BLaER1 (cell line): Measurements from ENCODE around the gene TBCA.
"Not testable (repeated sequence)": the region's sequence is repeated elsewhere in the genome, so short reads cannot be mapped to it uniquely, and the experiment has no call there.

Source experiments
- H3K27ac ChIP-seq: shearing (Covaris generic); formaldehyde crosslinking; 2 replicates; pipeline ENCODE4 v1.8.1; 2022
- H3K27me3 ChIP-seq: shearing (Covaris generic); formaldehyde crosslinking; 2 replicates; pipeline ENCODE4 v1.8.1; 2022
- H3K36me3 ChIP-seq: shearing (Covaris generic); formaldehyde crosslinking; 2 replicates; pipeline ENCODE4 v1.8.1; 2022
- H3K4me1 ChIP-seq: shearing (Covaris generic); formaldehyde crosslinking; 2 replicates; pipeline ENCODE4 v1.8.1; 2022
- H3K4me2 ChIP-seq: shearing (Covaris generic); formaldehyde crosslinking; 2 replicates; pipeline ENCODE4 v1.8.1; 2022
- H3K4me3 ChIP-seq: shearing (Covaris generic); formaldehyde crosslinking; 2 replicates; pipeline ENCODE4 v1.8.1; 2022
- H3K9ac ChIP-seq: shearing (Covaris generic); formaldehyde crosslinking; 2 replicates; pipeline ENCODE4 v1.8.1; 2022
- H3K9me3 ChIP-seq: shearing (Covaris generic); formaldehyde crosslinking; 2 replicates; pipeline ENCODE4 v1.8.1; 2022
- H4K20me1 ChIP-seq: shearing (Covaris generic); formaldehyde crosslinking; 2 replicates; pipeline ENCODE4 v1.8.1; 2022
- Cebpa-rat ChIP-seq: shearing (Covaris generic); IDR thresholded peaks from 2 replicates; pipeline ENCODE4 v1.8.1; 2022

TBCA gene

DNA sequence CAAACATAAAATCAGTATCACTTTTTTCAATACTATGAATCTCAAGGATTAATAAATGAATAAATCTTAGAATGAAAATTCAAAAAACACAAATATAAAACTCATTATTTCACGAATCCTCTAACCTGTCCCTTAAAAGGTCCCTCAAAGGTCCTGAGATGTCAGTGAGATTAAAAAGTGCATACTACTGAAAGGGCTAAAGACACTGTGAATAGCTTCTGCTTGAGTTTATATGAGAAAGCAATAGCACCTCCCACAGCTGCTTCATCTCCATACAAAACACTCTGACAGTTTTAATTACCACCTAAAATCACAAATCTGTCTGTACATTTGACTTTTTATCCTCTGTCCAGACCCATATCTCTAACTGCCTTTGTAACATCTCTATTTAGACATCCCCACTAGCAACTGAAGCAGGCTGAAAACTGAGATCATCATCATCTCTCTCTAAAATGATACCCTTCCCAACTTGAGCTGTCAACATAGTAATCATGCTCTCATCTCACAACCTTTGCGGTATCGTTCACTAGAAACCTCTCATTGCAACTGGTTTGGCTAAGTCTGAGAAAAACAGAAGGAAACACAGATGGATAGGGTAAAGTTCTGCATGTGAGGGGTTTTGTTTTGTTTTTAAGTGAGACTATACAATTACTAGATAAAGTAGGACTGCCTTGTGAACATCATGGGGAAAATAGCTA is 56.3 kb downstream of the TBCA start:
- peaks cover 7% of the 10 kb centered on the region for H3K36me3 ChIP-seq
- TF ChIP-seq Cebpa-rat: no peak
- no peaks in the 10 kb centered on the region for H3K4me1 ChIP-seq
- no peak overlapping the region for H3K4me3 ChIP-seq
- no peak overlapping the region for H3K27ac ChIP-seq
- H3K9ac ChIP-seq: no peak overlapping the region
- H3K27me3 ChIP-seq: no peaks in the 10 kb centered on the region
- no peak overlapping the region for H3K4me2 ChIP-seq
- H3K9me3 ChIP-seq: peaks cover 5% of the 10 kb centered on the region; the same call in 1 of the 2 replicates
- peaks cover 92% of the 10 kb centered on the region for H4K20me1 ChIP-seq

DNA sequence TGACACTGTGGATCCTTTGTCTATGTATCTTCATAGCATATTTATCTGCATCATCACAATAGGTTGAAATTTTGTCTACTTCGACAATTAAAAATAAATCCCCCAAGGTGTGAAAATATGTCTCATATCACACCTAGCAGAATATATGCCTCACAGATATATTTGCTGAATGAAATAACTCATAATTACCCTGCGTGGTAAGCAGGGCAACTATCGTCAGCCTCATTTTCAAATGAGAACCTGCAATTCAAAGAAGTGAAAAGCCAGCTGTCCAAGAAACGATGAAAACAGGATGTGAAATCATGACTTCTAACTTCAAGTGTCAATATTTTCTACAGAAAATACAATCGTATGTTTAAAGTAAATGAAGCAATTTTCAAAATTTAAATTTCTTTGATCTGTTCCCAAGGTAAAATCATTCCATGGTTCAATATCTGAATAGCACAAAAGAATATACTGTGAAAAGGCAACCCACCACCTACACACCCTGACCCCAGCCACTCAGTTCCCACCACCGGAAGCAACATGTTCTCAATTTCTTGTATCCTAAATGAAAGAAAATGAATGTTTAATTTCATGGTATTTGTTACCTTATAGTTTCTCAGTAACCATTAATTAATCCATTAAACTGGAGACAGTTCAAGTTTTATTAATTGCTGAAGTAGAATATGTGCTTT is 57.1 kb downstream of the TBCA start:
- no peak overlapping the region for H3K4me2 ChIP-seq
- H3K9me3 ChIP-seq: peaks cover 5% of the 10 kb centered on the region; the same call in 1 of the 2 replicates
- H3K27me3 ChIP-seq: no peaks in the 10 kb centered on the region
- no peaks in the 10 kb centered on the region for H3K4me1 ChIP-seq
- TF ChIP-seq Cebpa-rat: no peak
- H3K4me3 ChIP-seq: no peak overlapping the region
- no peak overlapping the region for H3K9ac ChIP-seq
- H3K36me3 ChIP-seq: peaks cover 7% of the 10 kb centered on the region
- peaks cover 93% of the 10 kb centered on the region for H4K20me1 ChIP-seq
- no peak overlapping the region for H3K27ac ChIP-seq

DNA sequence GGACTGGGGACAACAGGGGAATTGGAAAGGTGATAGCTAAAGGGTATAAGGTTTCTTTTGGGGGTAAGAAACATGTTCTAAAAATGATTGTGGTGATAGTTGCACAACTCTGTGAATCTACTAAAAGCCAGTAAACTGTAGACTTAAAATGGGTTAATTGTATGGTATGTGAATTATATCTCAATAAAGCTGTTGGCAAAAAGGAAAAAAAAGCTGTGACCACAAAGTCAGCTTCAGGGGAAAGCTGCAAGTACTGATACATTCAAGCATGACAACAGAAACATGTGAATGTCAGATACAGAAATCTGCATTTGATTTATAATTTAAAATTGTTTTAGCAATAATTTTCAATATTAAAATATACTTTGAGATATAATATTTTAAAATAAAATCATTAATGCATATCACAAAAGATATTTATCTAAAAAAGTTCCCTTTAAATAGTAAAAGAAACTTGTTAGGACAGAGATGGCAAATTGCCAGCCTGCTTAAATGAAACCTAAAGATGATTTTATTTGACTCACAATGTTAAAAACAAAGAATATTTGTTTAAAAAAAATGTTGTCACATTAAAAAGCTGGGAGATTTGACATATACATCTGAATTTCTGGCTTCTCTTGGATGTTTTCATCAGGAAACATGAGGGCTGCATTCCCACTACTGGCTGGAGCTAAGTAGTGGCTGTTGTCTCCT is 66.0 kb downstream of the TBCA start:
- Histone ChIP-seq H3K36me3 (peaks cover 36% of the 10 kb centered on the region), H3K27ac (no peak overlapping the region), H3K4me1 (peaks cover 16% of the 10 kb centered on the region), H3K9me3 (no peaks in the 10 kb centered on the region), H4K20me1 (peaks cover 65% of the 10 kb centered on the region), H3K4me2 (peak overlapping the region; percentile 38), H3K4me3 (no peak overlapping the region), H3K9ac (no peak overlapping the region), H3K27me3 (no peaks in the 10 kb centered on the region)
- TF ChIP-seq Cebpa-rat: no peak

DNA sequence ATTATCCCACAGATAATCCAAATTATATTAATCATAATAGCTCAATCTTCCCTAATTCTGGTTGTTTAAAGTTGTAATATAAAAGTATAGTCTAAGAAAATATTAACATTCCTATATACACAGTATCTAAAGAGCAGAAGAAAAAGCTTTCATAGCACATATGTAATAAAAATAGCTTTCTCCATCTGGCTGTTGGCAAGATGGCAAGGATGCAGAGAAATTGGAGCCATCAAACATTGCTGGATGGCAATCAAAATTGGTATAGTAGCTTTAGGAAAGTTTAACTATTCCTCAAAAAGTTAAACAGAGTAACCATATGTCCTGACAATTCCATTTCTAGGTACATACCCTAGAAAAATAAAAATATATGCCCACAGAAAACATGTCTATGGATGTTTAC is 66.8 kb downstream of the TBCA start:
- Histone ChIP-seq H4K20me1 (peaks cover 57% of the 10 kb centered on the region), H3K4me3 (no peak overlapping the region), H3K9me3 (no peaks in the 10 kb centered on the region), H3K36me3 (peaks cover 41% of the 10 kb centered on the region), H3K4me1 (peaks cover 16% of the 10 kb centered on the region), H3K27me3 (no peaks in the 10 kb centered on the region), H3K9ac (no peak overlapping the region), H3K4me2 (no peak overlapping the region), H3K27ac (no peak overlapping the region)
- no peak for TF ChIP-seq Cebpa-rat

DNA sequence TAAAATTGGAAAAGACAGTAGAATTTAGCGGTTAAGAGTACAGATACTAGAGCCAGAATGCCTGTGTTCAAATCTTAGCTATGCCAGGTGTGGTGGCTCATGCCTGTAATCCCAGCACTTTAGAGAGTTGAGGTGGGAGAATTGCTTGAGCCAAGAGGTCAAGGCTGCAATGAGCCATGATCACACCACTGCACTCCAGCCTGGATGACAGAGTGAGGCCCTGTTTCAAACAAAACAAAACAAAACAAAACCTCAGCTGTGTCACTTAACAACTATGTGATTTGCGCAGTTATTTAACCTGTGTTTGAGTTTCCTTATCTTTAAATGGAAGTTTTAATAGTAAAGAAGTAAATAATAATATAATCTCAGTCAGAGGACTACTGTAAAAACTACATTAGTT is 68.3 kb downstream of the TBCA start:
- Histone ChIP-seq H4K20me1 (peaks cover 43% of the 10 kb centered on the region), H3K4me2 (no peak overlapping the region), H3K27me3 (no peaks in the 10 kb centered on the region), H3K27ac (no peak overlapping the region), H3K36me3 (peaks cover 57% of the 10 kb centered on the region), H3K9me3 (no peaks in the 10 kb centered on the region), H3K4me1 (peaks cover 16% of the 10 kb centered on the region), H3K9ac (no peak overlapping the region), H3K4me3 (no peak overlapping the region)
- TF ChIP-seq Cebpa-rat: no peak

DNA sequence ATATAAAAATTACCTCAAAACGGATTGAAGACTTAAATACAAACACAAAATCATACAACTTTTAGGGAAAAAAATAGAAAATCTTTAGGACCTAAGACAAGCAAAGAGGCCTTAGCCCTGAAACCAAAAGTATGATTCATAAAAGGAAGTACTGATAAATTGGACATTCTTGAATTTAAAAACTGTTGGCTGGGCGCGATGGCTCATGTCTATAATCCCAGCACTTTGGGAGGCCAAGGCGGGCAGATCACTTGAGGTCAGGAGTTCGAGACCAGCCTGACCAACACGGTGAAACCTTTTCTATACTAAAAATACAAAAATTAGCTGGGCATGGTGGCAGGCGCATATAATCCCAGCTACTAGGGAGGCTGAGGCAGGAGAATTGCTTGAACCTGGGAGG is 76.6 kb downstream of the TBCA start:
- H3K9ac ChIP-seq, H3K4me1 ChIP-seq, H3K4me2 ChIP-seq, H3K27me3 ChIP-seq, H3K4me3 ChIP-seq, H3K27ac ChIP-seq: not testable (repeated sequence)
- H4K20me1 ChIP-seq: peaks cover 26% of the 10 kb centered on the region; the same call in 1 of the 2 replicates
- peaks cover 92% of the 10 kb centered on the region for H3K36me3 ChIP-seq
- peaks cover 35% of the 10 kb centered on the region for H3K9me3 ChIP-seq

DNA sequence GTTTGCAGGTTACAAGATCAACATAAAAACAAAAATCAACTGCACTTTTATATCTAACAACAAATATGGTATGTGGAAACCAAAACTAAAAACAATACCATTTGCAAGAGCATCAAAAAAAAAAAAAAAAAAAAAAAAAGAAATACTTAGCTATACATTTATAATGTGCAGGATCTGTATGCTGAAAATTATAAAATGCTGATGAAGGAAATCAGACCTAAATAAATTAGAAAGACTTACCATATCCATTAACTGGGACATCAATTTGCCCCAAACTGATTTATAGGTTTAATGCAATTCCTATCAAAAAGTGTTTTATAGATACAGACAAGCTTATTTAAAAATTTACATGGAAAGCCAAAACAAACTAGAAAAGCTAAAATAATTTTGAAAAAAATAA is 77.2 kb downstream of the TBCA start:
- no peaks in the 10 kb centered on the region for H3K4me1 ChIP-seq
- H3K9me3 ChIP-seq: peaks cover 35% of the 10 kb centered on the region
- peaks cover 89% of the 10 kb centered on the region for H3K36me3 ChIP-seq
- H3K9ac ChIP-seq: no peak overlapping the region
- no peak overlapping the region for H3K4me2 ChIP-seq
- H3K27ac ChIP-seq: no peak overlapping the region
- no peak for TF ChIP-seq Cebpa-rat
- no peak overlapping the region for H3K4me3 ChIP-seq
- no peaks in the 10 kb centered on the region for H3K27me3 ChIP-seq
- H4K20me1 ChIP-seq: peaks cover 30% of the 10 kb centered on the region

DNA sequence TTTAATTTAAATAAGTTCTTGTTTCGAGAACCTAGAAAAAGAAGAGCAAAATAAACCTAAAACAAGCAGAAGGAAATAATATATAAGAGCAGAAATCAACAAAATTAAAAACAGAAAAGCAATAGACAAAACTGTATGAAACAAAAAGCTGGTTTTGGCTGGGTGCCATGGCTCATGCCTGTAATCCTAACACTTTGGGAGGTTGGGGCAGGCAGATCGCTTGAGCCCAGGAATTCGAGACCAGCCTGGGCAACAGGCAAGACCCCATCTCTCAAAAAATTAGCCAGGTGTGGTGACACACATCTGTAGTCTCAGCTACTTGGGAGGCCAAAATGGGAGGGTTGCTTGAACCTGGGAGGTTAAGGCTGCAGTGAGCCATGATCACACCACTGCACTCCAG is 78.4 kb downstream of the TBCA start:
- TF ChIP-seq Cebpa-rat: no peak
- Histone ChIP-seq H3K36me3 (peaks cover 89% of the 10 kb centered on the region), H4K20me1 (peaks cover 37% of the 10 kb centered on the region), H3K4me3 (no peak overlapping the region), H3K4me1 (no peaks in the 10 kb centered on the region), H3K9me3 (peaks cover 35% of the 10 kb centered on the region), H3K9ac (no peak overlapping the region), H3K27me3 (no peaks in the 10 kb centered on the region), H3K27ac (no peak overlapping the region), H3K4me2 (no peak overlapping the region)

DNA sequence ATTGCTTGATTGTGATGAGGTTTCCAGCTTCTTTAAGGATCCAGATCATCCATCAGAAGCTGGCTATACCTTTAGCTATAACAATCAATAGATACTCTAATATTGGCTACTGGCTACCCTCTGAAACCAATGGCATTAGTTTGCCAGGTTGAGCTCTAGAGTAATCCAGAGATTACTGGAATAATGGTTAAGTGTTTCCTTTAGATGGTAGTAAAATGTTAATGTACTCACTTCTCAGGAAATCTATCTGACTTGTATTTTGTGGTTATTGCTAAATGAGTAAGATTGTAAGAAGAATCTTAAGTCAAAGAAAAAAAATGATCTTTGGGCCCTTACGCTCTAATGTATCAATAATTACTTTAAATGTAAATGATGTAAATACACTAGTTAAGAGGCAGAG is 80.0 kb downstream of the TBCA start:
- no peak overlapping the region for H3K27ac ChIP-seq
- H3K9me3 ChIP-seq: peaks cover 35% of the 10 kb centered on the region
- no peaks in the 10 kb centered on the region for H3K4me1 ChIP-seq
- H3K4me3 ChIP-seq: no peak overlapping the region
- H3K9ac ChIP-seq: no peak overlapping the region
- no peak overlapping the region for H3K4me2 ChIP-seq
- TF ChIP-seq Cebpa-rat: no peak
- H3K36me3 ChIP-seq: peaks cover 79% of the 10 kb centered on the region
- H4K20me1 ChIP-seq: peaks cover 37% of the 10 kb centered on the region
- H3K27me3 ChIP-seq: no peaks in the 10 kb centered on the region

DNA sequence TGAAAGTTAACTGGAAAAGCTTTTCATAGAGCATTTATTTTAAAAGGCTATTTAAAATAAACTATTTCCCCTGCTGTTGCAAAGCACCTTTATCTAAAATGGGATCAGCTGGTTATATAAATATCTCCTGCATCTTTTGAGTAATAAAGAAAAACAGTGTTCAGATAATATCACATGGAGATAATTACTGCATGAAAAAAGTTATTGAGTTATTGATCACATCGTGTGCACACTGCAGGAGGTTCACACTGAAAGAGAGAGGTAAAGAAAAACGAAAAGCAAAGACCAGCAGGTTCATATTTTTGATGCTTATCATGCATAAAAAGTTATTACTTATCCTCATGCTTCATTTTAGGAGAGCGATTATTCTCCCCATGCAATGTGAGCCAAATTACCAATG is 82.2 kb downstream of the TBCA start:
- Histone ChIP-seq H3K9me3 (peaks cover 23% of the 10 kb centered on the region), H4K20me1 (peaks cover 24% of the 10 kb centered on the region), H3K27ac (no peak overlapping the region), H3K27me3 (no peaks in the 10 kb centered on the region), H3K36me3 (peaks cover 74% of the 10 kb centered on the region), H3K4me3 (no peak overlapping the region), H3K9ac (no peak overlapping the region), H3K4me1 (no peaks in the 10 kb centered on the region), H3K4me2 (no peak overlapping the region)
- TF ChIP-seq Cebpa-rat: no peak
